Kidney (tissue), 14 donors: ENCODE results near the gene SCML2. TPM values are rescaled to one million over a fixed set of nuclear protein-coding genes. Genes with fewer than 3 reads are reported as not detected.

Experiments used
- DNase-seq, 5 donors: peaks; one replicate each; pipeline ENCODE4 v3.0.0-alpha.2; 2013 to 2020
- FAIRE-seq: peaks from 2 replicates; lab custom pipeline; 2012; peaks lifted over from hg19 to GRCh38; lab: Jason Lieb, UNC
- H3K27ac ChIP-seq, 2 donors: one replicate each; pipeline ENCODE4 v1.7.0; 2013; ENCODE audit warnings: low read depth in 2 of 2, low read length in 2 of 2, inconsistent platforms in 1 of 2
- H3K27me3 ChIP-seq: one replicate; pipeline ENCODE4 v1.7.1; 2013; ENCODE audit warnings: low read length, inconsistent platforms; ENCODE audit not compliant: control insufficient read depth, insufficient read depth
- H3K36me3 ChIP-seq, 3 donors: one replicate each; pipeline versions ENCODE4 v1.7.0 to v1.7.1; 2013; ENCODE audit warnings: low read length in 3 of 3, control low read depth in 1 of 3, inconsistent platforms in 1 of 3; ENCODE audit not compliant: insufficient read depth in 3 of 3, control insufficient read depth in 2 of 3
- H3K4me1 ChIP-seq, 3 donors: one replicate each; pipeline versions ENCODE4 v1.7.0 to v1.7.1; 2013; ENCODE audit warnings: low read length in 3 of 3, inconsistent platforms in 1 of 3, low read depth in 1 of 3; ENCODE audit not compliant: control insufficient read depth in 2 of 3, insufficient read depth in 2 of 3
- H3K4me3 ChIP-seq, 3 donors: one replicate each; pipeline versions ENCODE4 v1.7.0 to v1.8.1; 2013; ENCODE audit warnings: low read length in 3 of 3, control low read depth in 1 of 3, inconsistent platforms in 1 of 3
- H3K9ac ChIP-seq, 3 donors: one replicate each; pipeline versions ENCODE4 v1.7.0 to v1.7.1; 2013; ENCODE audit warnings: low read length in 3 of 3, control low read depth in 1 of 3, inconsistent platforms in 1 of 3
- H3K9me3 ChIP-seq, 3 donors: one replicate each; pipeline versions ENCODE4 v1.7.0 to v1.7.1; 2013; ENCODE audit warnings: low read length in 3 of 3, control low read depth in 1 of 3, inconsistent platforms in 1 of 3; ENCODE audit not compliant: control insufficient read depth in 2 of 3, insufficient read depth in 1 of 3
- intact Hi-C: fragments of 100-400 bp; cut with DNase I; formaldehyde crosslinking; loops from one replicate; pipeline ENCODE4 v1.11.1; 2022
- polyA plus RNA-seq: library from polyadenylated mRNA; stranded (reverse); fragments of 350-450 nt; fragmentation: Illumina TruSeq; extraction: RNeasy Lipid Tissue Mini Kit (QIAGEN cat#74804); gene quantifications from one replicate; pipeline ENCODE4 v1.2.3, GENCODE V29; 2014; ENCODE audit warnings: low read depth, low replicate concordance; ENCODE audit not compliant: insufficient read depth
- total RNA-seq: library from RNA; stranded (reverse); fragmentation: NEBNext Ultra II Directional; extraction: Animal tissue kit (Norgen Biotek cat#: 25700); gene quantifications from one replicate; pipeline ENCODE4 v1.2.1, GENCODE V29; 2021
- TF ChIP-seq, protein P1 (sequence below): IDR thresholded peaks from 3 replicates; pipeline ENCODE4 v1.5.1; 2012; ENCODE audit warnings: mild to moderate bottlenecking, moderate library complexity, borderline replicate concordance; ENCODE audit not compliant: insufficient read depth; ENCODE audit errors: extremely low read depth
- donor health status: control.
- donor health status: control.
- donor health status: control.
- donor health status: control.
- donor health status: control.
- donor health status: DM: yes; HTN: yes; CAD: no.
- donor health status: Normal renal cell carcinoma (clear cell type).

SCML2 gene
- total and polyA plus RNA-seq, 2 donors from 2014 or later, result 1.3 to 1.4 TPM

DNA sequence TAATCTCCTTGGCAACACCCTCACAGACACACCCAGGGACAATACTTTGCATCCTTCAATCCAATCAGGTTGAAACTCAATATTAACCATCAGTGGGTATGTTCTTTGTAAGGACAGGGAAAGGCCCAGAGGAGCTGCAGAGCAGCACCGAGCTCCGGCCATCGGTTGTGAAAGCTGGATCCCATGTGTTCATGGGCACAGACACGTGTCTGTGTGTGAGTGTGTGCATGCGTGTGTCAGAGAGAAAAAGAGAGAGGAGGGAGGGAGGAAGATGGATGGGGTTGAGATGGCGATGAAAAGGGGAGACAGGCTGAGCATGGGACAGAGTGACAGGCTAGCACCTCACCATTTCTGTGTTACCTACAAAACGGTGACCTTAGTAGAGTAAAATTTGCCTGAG lies 127.0 kb downstream of the SCML2 start:
- no peak for DNase-seq
- TF ChIP-seq, protein P1, sequence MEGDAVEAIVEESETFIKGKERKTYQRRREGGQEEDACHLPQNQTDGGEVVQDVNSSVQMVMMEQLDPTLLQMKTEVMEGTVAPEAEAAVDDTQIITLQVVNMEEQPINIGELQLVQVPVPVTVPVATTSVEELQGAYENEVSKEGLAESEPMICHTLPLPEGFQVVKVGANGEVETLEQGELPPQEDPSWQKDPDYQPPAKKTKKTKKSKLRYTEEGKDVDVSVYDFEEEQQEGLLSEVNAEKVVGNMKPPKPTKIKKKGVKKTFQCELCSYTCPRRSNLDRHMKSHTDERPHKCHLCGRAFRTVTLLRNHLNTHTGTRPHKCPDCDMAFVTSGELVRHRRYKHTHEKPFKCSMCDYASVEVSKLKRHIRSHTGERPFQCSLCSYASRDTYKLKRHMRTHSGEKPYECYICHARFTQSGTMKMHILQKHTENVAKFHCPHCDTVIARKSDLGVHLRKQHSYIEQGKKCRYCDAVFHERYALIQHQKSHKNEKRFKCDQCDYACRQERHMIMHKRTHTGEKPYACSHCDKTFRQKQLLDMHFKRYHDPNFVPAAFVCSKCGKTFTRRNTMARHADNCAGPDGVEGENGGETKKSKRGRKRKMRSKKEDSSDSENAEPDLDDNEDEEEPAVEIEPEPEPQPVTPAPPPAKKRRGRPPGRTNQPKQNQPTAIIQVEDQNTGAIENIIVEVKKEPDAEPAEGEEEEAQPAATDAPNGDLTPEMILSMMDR, result no peak
- intact Hi-C loops, result no loop called here
- H3K9me3 ChIP-seq, result no peaks in the 10 kb centered on the region
- no peak for FAIRE-seq
- H3K4me1 ChIP-seq, result no peaks in the 10 kb centered on the region
- H3K9ac ChIP-seq, result no peak overlapping the region
- H3K36me3 ChIP-seq, result no peaks in the 10 kb centered on the region
- no peak overlapping the region for H3K27ac ChIP-seq
- no peaks in the 10 kb centered on the region for H3K27me3 ChIP-seq
- no peak overlapping the region for H3K4me3 ChIP-seq

DNA sequence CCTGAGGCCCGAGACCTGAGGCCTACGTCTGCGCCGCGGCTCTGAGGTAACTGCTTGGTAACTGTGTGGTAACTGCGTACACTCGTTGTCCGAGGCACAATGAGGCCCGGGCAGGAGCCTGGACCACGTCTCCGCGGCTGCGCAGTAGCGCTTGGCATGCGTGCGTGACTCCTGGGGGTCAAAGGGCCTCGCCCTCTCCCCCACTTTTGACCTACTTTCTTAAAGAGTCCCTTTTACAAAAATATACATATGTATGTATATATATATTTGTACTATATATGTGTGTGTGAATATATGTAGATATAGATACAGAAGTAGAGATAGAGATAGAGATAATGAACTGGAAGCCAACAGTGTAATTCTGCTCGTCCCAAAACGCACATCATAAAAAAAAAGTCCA lies 133.7 kb downstream of the SCML2 start, which contains the start of gene BEND2:
Gene BEND2, minus strand, starts transcription at position 101 of the 400 bp plus-strand sequence. CDS start 136 bp downstream, outside the sequence.
- TF ChIP-seq, protein P1, result no peak

DNA sequence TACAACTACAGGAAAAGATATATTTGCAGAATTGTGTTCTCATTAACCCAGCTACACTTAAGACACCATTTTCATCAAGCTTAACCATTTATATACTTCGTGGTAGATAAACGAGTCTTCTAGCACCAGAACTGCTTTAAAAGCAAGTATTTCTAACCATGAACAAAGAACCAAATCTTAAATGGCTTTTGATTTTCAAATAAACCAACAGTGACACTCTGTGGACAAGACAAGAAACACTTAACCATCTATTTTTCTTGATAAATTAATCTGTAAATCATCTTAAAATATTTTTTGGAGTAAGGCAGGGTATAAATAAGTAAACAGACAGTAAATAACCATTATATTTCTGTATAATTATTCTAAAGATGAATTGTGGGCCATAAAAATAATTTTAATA lies 144.0 kb downstream of the SCML2 start:
- Histone ChIP-seq H3K27ac (no peak overlapping the region), H3K9me3 (no peaks in the 10 kb centered on the region), H3K4me3 (no peak overlapping the region), H3K9ac (no peak overlapping the region), H3K27me3 (no peaks in the 10 kb centered on the region), H3K36me3 (no peaks in the 10 kb centered on the region), H3K4me1 (no peaks in the 10 kb centered on the region)
- FAIRE-seq, result no peak
- TF ChIP-seq, protein P1, result no peak
- intact Hi-C loops, result no loop called here
- peak in 2 of 5 donors; percentile 18 to 35 for DNase-seq

More for the DNA sequence above, 133.7 kb downstream of the SCML2 start, which contains the start of gene BEND2:
- H3K27ac ChIP-seq, result no peak within 1 kb of the TSS
- H3K9ac ChIP-seq, result no peak within 1 kb of the TSS
- H3K4me3 ChIP-seq, result no peak within 1 kb of the TSS
- FAIRE-seq (no peak), DNase-seq (no peak)
- H3K36me3 ChIP-seq, result no peaks in the 10 kb centered on the region
- intact Hi-C loops, result no loop called here
- no peaks in the 10 kb centered on the region for H3K27me3 ChIP-seq
- no peaks in the 10 kb centered on the region for H3K9me3 ChIP-seq
- no peaks in the 10 kb centered on the region for H3K4me1 ChIP-seq

DNA sequence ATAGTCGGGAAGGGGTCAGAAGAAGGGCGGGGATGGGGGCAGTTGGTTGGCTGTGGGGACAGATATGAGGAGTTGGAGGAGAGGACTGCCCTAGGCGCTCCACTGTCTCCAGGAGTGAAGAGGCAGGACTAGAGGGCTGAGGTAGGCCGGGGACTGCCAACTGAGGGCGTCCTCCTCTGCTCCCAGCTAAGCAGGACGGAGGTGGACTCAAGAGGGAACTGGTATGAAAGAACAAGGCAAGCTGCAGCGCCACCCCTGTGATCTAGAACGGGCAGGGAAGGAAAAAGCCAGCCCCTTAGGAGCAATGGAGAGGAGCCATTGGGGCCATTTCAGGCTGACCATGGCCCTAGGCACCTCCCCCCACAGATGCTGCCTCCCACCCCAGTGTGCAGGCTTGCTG lies 147.8 kb downstream of the SCML2 start:
- H3K4me3 ChIP-seq, result no peak overlapping the region
- no peak for DNase-seq
- FAIRE-seq, result no peak
- H3K9me3 ChIP-seq, result no peaks in the 10 kb centered on the region
- TF ChIP-seq, protein P1, result no peak
- H3K36me3 ChIP-seq, result no peaks in the 10 kb centered on the region
- no peak overlapping the region for H3K27ac ChIP-seq
- no peak overlapping the region for H3K9ac ChIP-seq
- intact Hi-C loops, result no loop called here
- H3K27me3 ChIP-seq, result no peaks in the 10 kb centered on the region
- H3K4me1 ChIP-seq, result no peaks in the 10 kb centered on the region
